Stimulated activated CD8-positive, alpha-beta memory T cell treated with anti-CD3 and anti-CD28 coated beads, Interleukin-12 subunit alpha, Interleukin-12 subunit beta, amount 100 ng/mL, for 24 hours (primary cell): ENCODE data around the gene PIRT.

Experiments
- DNase-seq: peaks from one replicate; pipeline ENCODE4 v3.0.0-alpha.2; 2020; ENCODE audit errors: extremely low read depth

PIRT gene

GRCh38 chr17:10789694-10790271 lies 48.1 kb downstream of the PIRT start:
- no peak for DNase-seq

GRCh38 chr17:10787306-10788045 lies 50.4 kb downstream of the PIRT start:
- no peak for DNase-seq

- DNase-seq, result no peak
Observed at GRCh38 chr17:10785295-10785694, 52.6 kb downstream of the PIRT start.

- DNase-seq, result no peak
Observed at GRCh38 chr17:10779609-10780008, 58.3 kb downstream of the PIRT start.

- DNase-seq, result no peak
Observed at GRCh38 chr17:10777890-10778289, 60.0 kb downstream of the PIRT start.

- no peak for DNase-seq
Observed at GRCh38 chr17:10777131-10777807, 60.6 kb downstream of the PIRT start.

- DNase-seq, result no peak
Observed at GRCh38 chr17:10776381-10776780, 61.5 kb downstream of the PIRT start.

GRCh38 chr17:10775740-10776356 lies 62.0 kb downstream of the PIRT start:
- DNase-seq, result no peak

GRCh38 chr17:10775058-10775457 lies 62.8 kb downstream of the PIRT start:
- DNase-seq, result no peak

- DNase-seq, result no peak
Observed at GRCh38 chr17:10773391-10773790, 64.5 kb downstream of the PIRT start.
